Upper lobe of left lung (tissue), 4 donors: Measurements from ENCODE around the gene MAEA.

ENCODE experiments used
- CTCF ChIP-seq, 6 experiments: fragments of 450-650 bp in 4 of 6; fragments of 200-600 bp in 2 of 6; sonication (generic) in 2 of 6; IDR thresholded peaks; one replicate each; pipeline ENCODE4 v1.5.1; 2016 to 2019; ENCODE audit warnings: antibody characterized with exemption in 6 of 6
- POLR2AphosphoS5 ChIP-seq, 2 donors: sonication (generic); formaldehyde crosslinking; IDR thresholded peaks; one replicate each; pipeline ENCODE4 v1.5.1; 2017; ENCODE audit warnings: antibody characterized with exemption in 2 of 2

GRCh38 chr4:1360423-1361283 is 71.0 kb downstream of the MAEA start:
- TF ChIP-seq CTCF (IDR thresholded peaks at IDR 0.05) (no peak), POLR2AphosphoS5 (IDR thresholded peaks at IDR 0.05) (no peak)
